ENCODE results near the gene SNX33.

DNA sequence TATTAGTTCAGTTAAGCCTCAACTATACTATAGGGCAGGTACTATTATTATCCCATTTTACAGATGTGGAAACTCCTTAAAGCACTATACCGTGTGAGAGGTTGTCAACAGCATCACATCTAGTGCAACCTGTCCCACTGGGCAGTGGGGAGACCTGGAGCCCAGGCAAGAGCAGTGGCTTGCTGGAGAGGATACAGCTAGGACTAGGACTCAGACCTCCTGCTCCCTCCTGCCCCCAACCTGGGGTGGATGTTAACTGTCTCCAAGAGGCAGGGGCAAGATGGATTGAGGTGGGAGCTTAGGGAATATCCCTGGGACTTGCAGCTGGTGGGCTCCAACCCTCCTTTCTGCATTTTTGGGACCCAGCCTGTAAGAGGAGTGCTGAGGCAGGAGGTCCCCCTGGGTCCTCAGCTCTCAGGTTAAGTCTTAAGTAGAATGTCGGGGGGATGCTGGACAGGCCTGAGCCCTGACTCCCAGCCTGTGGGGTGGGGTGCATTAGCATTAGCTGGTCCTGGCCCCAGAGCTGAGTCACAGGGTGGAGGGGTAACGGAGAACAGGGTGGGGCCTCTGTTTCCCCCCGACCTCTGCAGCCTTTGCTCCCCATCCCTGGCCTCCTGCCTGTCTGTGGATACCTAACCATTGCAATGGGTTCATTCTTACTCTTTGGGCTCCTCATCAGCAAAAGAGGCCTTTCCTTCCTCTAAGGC, 6.6 kb downstream of the SNX33 start:
- TF ChIP-seq NR3C1 (CRISPR knock-in tag; IDR thresholded peaks at IDR 0.05): no peak
- TF ChIP-seq SMC3 (IDR thresholded peaks at IDR 0.05; ENCODE audit: low read length): no peak
- TF ChIP-seq KAT8 (CRISPR knock-in tag; IDR thresholded peaks at IDR 0.05): no peak
- TF ChIP-seq TRIM24 (CRISPR knock-in tag; IDR thresholded peaks at IDR 0.05): no peak
- TF ChIP-seq ZNF335 (CRISPR knock-in tag; IDR thresholded peaks at IDR 0.05): no peak
- TF ChIP-seq, protein P1, sequence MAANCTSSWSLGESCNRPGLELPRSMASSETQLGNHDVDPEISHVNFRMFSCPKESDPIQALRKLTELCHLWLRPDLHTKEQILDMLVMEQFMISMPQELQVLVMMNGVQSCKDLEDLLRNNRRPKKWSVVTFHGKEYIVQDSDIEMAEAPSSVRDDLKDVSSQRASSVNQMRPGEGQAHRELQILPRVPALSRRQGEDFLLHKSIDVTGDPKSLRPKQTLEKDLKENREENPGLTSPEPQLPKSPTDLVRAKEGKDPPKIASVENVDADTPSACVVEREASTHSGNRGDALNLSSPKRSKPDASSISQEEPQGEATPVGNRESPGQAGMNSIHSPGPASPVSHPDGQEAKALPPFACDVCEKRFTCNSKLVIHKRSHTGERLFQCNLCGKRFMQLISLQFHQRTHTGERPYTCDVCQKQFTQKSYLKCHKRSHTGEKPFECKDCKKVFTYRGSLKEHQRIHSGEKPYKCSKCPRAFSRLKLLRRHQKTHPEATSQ (CRISPR knock-in tag; IDR thresholded peaks at IDR 0.05; ENCODE audit: borderline replicate concordance): no peak
